GM13977 (cell line): Measurements from ENCODE around the gene COLEC12.

ENCODE experiments used
- DNase-seq: peaks from one replicate; pipeline ENCODE4 v3.0.0; 2012; ENCODE audit warnings: low spot score
- CTCF ChIP-seq: IDR thresholded peaks from 2 replicates; pipeline ENCODE4 v1.5.1; 2012; ENCODE audit warnings: mild to moderate bottlenecking, control low read depth; ENCODE audit not compliant: insufficient read depth; ENCODE audit errors: extremely low read depth, missing control alignments
- in situ Hi-C: fragments of 300-500 bp; cut with MboI; formaldehyde crosslinking; loops from one replicate; pipeline ENCODE4 v1.12.0; 2022; ENCODE audit warnings: low sequenced_read_pairs, low pct_unique_long_range_greater_than_20kb, mixed read lengths, inconsistent platforms; ENCODE audit not compliant: unreplicated experiment

Gene COLEC12

GRCh38 chr18:273525-273924, 227.0 kb downstream of the COLEC12 start:
- DNase-seq, result no peak
- TF ChIP-seq CTCF, result no peak
- in situ Hi-C loops, result no loop called here

- in situ Hi-C loops, result no loop called here
- no peak for TF ChIP-seq CTCF
These were observed 227.9 kb downstream of the COLEC12 start for GRCh38 chr18:272650-273049.

GRCh38 chr18:269480-270095, 230.9 kb downstream of the COLEC12 start:
- no peak for DNase-seq
- no peak for TF ChIP-seq CTCF
- in situ Hi-C loops, result no loop called here

More at GRCh38 chr18:272650-273049, 227.9 kb downstream of the COLEC12 start:
- no peak for DNase-seq

GRCh38 chr18:267688-268552, 232.6 kb downstream of the COLEC12 start, which contains the start of gene THOC1:
Gene THOC1, minus strand, starts transcription at chr18:268047. Its CDS starts 28 bp downstream, at chr18:268019.
- peak; percentile 93 for DNase-seq
- in situ Hi-C loops, result no loop called here
- TF ChIP-seq CTCF, result no peak

GRCh38 chr18:267380-267687, 233.2 kb downstream of the COLEC12 start:
- no peak for TF ChIP-seq CTCF
- no peak for DNase-seq
- in situ Hi-C loops, result no loop called here
